DMS153 treated with DMSO at 0.1 percent for 48 hours (cell line): ENCODE results near the gene SMARCC1.

Experiments used
- DNase-seq: peaks from one replicate; lab custom pipeline; 2025; ENCODE audit not compliant: unreplicated experiment; lab: John Stamatoyannopoulos, UW

Gene SMARCC1

DNA sequence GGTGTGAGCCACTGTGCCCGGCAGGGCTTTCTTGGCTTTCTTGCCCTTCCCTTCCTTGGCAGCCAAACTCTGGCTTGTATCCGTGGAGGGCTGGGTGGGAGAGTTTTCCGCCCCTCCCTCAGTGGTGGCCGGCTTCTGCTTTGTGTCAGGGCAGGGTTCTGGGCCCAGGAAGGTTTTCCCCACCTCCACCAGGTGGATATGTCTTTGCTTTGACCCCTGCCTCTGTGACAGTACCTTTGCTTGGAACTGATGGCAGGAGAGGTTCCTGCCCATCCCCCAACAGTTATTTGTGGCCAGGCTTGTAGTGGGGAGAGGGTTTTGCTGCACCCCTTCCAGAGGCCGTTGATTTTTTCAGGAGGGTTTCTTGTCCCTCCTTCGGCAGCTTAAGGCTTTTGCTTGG is 227.4 kb downstream of the SMARCC1 start:
- no peak for DNase-seq

DNA sequence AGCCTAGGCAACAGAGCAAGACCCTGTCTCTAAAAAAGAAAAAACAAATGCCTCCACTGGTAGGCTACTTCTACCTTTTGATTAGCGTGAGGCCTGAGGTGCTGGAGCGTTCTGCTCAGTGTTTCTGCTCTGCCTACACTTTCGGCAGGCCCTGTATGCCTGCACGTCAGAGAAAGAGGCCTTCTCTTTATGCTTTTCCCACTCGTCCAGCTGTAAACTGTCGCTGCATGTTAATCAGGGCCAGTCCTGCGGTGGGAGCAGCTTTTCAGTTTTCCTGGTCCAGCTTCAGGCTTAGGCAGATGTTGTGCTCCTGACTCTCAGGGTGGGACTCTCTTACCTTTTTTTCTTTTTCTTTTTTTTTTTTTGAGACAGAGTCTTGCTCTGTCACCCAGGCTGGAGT is 228.3 kb downstream of the SMARCC1 start:
- no peak for DNase-seq

DNA sequence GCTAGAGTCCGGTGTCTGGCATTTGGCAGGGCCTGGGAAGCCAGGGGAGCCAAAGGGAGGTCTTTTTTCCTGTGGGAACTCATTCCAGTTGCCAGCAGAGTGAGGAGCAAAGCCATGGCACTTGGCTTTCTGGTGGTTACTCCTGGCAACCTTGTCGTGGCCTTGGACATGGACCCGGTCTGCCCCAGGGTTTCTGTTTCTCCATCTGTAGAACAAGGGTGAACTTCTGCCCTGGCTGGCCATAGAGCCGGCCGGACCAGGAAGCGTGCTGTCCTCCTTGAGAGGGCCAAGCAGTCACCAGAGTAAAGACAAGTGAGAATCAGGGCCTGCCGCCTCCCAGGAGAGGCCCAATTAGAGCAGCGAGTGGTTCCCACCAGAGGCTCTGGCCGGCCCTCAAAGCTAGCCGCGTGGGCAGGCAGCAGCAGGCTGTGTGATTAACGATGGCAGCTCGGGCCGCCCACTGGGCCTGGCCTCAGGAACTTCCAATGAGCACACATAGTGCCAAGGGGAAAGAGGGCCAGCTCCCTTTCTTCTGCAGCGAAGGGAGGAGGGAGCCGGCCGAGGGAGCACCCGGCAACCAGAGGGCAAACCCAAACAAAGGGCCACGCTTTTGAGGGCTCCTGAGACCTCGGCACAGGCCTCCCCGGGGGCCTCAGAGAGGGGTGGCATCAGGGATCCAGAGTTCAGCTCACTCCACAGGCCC is 239.1 kb downstream of the SMARCC1 start:
- no peak for DNase-seq

DNA sequence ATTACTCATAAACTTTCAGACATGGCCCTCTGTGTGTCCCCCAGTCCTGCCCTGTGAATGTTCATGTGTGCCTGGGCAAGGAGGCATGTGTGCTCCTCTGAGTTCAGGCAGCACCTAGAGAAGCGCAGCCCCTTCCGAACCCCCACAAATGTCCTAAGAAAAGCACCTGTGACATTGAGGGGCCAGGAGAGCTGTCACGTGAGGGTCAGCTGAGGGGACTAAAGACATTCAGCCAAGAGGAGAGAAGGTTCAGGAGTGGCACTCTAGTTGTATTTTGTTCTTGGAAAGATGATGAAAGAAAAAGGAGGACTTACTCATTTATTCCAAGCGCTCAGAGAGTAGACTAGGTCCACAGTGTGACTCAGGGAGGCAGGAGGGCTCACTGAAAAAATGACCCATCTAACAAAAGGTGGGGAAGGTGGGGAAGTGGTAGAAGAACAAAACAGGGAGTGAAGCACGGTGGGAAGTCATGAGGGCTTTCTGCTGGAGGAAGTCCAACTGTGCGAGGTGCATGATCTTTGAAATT is 240.0 kb downstream of the SMARCC1 start:
- no peak for DNase-seq

DNA sequence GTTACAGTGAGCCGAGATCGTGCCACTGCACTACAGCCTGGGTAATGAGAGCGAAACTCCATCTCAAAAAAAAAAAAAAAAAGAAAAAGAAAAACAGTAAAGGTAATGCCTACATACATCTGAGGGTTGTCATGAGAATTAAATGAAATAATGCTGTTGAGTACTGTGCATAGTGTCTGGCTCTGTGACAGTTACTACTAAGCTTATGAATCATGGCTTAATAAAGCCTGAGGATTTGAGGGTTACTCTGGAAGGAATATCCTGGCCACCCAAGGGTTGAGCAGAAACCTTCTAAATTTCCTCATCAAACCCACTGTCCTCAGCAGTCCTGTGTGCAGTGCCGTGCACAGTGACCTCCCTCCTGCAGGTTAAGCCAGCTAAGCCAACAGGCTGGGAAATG is 241.4 kb downstream of the SMARCC1 start:
- DNase-seq = no peak

DNA sequence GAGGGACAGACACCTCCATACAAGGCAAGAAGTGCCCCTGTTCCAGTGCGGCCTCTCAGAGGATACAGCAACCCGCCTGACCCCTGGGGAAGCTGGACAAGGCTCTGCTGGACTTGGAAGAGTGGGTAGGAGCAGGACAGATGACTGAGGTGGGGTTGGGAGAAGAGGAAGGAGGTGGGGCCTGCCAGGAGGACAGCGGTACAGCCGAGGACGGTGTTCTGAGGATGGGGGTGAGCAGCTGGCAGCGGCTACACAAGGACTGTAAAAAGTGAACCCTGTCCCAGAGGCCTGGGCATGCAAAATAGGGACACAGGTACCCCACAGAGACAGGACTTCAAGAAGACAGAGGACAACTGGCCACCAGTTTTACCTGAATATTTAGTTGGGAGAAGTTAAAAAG is 244.7 kb downstream of the SMARCC1 start:
- DNase-seq = no peak

DNA sequence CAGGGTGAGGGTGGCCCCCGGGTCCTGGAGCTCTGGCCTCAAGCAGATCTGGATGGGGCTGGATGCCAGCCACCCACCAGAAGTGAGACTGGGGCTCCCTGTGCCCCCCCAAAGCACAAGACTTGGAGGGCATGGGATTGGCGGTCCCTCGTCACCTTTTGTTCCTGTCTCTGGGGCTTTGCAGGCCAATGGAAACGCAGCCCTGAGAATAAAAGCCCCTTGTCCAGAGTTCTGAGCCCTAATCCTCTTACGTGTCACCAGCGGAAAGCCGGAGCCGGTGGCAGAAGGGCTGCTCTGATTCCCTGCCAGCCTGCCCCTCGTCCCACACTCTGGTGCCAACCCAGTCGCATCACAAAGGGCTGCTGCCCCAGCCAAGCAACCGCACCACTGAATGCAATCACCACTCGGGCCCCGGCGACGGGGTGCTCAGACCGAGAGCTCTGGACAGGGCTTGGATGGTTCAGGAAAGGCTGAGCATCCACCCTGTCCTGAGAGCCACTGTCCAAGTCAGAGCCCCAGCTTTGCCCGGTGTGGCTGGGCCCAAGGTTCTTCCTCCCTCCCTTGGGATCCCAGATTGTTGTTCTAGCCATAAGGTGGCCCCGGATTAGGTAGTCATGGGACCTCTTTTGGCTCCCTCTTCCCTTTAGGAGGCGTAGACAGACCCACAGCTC is 245.3 kb downstream of the SMARCC1 start:
- DNase-seq = no peak
